Measurements from ENCODE around the gene CD200R1. TPM values are rescaled to one million over a fixed set of nuclear protein-coding genes. Genes with fewer than 3 reads are reported as not detected.

CD200R1 gene, protein sequence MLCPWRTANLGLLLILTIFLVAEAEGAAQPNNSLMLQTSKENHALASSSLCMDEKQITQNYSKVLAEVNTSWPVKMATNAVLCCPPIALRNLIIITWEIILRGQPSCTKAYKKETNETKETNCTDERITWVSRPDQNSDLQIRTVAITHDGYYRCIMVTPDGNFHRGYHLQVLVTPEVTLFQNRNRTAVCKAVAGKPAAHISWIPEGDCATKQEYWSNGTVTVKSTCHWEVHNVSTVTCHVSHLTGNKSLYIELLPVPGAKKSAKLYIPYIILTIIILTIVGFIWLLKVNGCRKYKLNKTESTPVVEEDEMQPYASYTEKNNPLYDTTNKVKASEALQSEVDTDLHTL
- total RNA-seq, result 0.31 TPM

DNA sequence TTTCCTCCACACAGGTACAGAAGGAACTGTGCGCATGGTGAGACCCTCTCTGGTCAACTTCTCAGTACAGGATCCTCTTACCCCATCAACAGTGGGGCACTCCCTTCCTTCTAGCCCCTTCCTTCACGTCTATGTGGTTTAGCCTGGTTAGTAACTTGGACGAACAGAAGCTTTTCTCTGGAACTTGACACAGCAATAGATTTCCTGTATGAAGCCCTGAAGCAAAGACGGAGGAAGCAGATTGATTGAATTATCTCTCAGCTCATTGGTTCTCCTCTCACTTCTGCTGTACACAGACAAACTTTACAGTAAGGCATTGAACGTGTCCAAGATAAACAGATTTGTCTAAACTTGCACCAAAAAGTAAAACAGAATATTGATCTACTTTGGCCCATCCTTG, at the start of gene CD200R1:
Gene CD200R1, minus strand, starts transcription at position 210 of the 400 bp plus-strand sequence. CDS start 246 bp downstream, outside the sequence.

DNA sequence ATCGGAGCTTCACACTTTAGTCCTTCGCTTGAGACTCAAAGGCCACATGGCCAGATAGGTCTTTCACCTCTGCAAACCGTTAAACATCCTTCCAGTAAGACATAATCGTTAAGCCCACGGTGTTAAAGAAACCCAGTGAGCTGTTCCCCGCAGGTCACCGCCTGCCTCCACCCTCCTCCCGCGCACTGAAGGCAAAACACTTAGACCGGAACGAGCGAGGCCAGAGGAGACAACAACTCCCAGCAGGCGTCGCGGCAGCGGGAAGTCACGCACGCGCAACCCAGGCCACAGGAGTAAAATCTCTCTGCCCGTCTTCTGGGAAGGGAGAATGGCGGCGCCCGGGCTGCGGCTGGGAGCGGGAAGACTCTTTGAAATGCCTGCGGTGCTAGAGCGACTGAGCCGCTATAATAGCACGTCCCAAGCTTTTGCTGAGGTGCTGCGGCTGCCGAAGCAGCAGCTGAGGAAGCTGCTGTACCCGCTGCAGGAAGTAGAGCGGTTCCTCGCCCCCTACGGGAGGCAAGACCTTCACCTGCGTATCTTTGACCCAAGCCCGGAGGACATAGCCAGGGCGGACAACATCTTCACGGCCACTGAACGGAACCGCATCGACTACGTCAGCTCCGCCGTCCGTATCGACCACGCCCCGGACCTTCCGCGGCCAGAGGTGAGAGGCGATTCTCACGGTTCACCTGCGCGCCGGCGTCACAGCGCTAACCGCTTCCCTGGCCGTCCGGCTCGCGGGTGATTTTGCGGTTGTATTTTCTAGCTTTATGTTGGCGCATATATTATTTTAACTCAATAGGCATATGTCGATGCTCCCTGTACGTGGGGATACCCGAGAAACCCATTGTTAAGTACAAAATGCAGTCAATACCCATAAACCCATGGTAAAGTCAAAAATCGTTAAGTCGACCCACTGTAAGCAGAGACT, 16.0 kb upstream of the CD200R1 start, which contains the start of gene GTPBP8:
Gene GTPBP8, plus strand, starts transcription at position 313 of the 931 bp plus-strand sequence. Its CDS starts 16 bp downstream, at position 329.

Other genes starting within 250 kb of the CD200R1 start
- gene CD200R1L, start 128.2 kb downstream of the CD200R1 start, total RNA-seq, result not detected
- gene GTPBP8, start 15.9 kb upstream of the CD200R1 start, total RNA-seq, result 39.4 TPM
- 33.8 TPM for gene BOC, start 236.5 kb upstream of the CD200R1 start, total RNA-seq